Testis (tissue), 5 donors: ENCODE measurements around the gene NDST3. TPM values are rescaled to one million over a fixed set of nuclear protein-coding genes. Genes with fewer than 3 reads are reported as not detected.
A peak's percentile ranks its signal among the peaks of the same experiment; 100 is the strongest.

Experiments used
- DNase-seq: peaks from one replicate; pipeline ENCODE4 v3.0.0-alpha.2; 2019
- H3K27ac ChIP-seq, 2 donors: fragments of 200-600 bp; sonication (generic); one replicate each; pipeline ENCODE4 v1.5.1; 2019
- H3K27me3 ChIP-seq: fragments of 200-600 bp; sonication (generic); one replicate; pipeline ENCODE4 v1.5.1; 2019
- H3K36me3 ChIP-seq: fragments of 200-600 bp; sonication (generic); one replicate; pipeline ENCODE4 v1.5.1; 2017; ENCODE audit warnings: low read depth; ENCODE audit errors: missing control alignments
- H3K4me1 ChIP-seq: fragments of 200-600 bp; sonication (generic); one replicate; pipeline ENCODE4 v1.5.1; 2019
- H3K4me3 ChIP-seq, 2 donors: fragments of 200-600 bp; sonication (generic); one replicate each; pipeline ENCODE4 v1.5.1; 2017 to 2019
- H3K9me3 ChIP-seq: fragments of 200-600 bp; sonication (generic); one replicate; pipeline ENCODE4 v1.5.1; 2017
- POLR2A ChIP-seq: fragments of 450-650 bp; IDR thresholded peaks from one replicate; pipeline ENCODE4 v1.6.1; 2017; ENCODE audit warnings: antibody characterized with exemption, mild to moderate bottlenecking, moderate library complexity
- WGBS, 2 donors: methylation state at CpG; one replicate each; pipeline ENCODE4 v1.1.5; 2018; 5-methylcytosine and 5-hydroxymethylcytosine counted together
- intact Hi-C: fragments of 100-400 bp; cut with DNase I; formaldehyde crosslinking; loops from one replicate; pipeline ENCODE4 v1.15.1; 2023; ENCODE audit warnings: low total_unique reads
- long read RNA-seq, 2 donors: transcript quantifications; one replicate each; lab custom pipeline, GENCODE V29; 2026
- polyA plus RNA-seq: library from polyadenylated mRNA; stranded (reverse); fragments of 350-450 nt; fragmentation: Illumina TruSeq; extraction: RNeasy Lipid Tissue Mini Kit (QIAGEN cat#74804); gene quantifications from one replicate; pipeline ENCODE4 v1.2.3, GENCODE V29; 2014; ENCODE audit warnings: low read depth, low replicate concordance; ENCODE audit not compliant: insufficient read depth
- total RNA-seq, 2 donors: library from RNA; depleted of rRNA; stranded (reverse); fragments of >200 nt; gene quantifications; one replicate each; pipeline ENCODE4 v1.2.3, GENCODE V29; 2016
- TF ChIP-seq, protein P1 (sequence below), 3 experiments: fragments of 450-650 bp in 2 of 3; fragments of 200-600 bp in 1 of 3; sonication (generic) in 1 of 3; IDR thresholded peaks; one replicate each; pipeline ENCODE4 v1.5.1; 2016 to 2019; ENCODE audit warnings: antibody characterized with exemption in 3 of 3, mild to moderate bottlenecking in 2 of 3, moderate library complexity in 1 of 3

NDST3 gene
- total RNA-seq (under 1 TPM; 0.47 to 0.50 TPM), polyA plus RNA-seq (0.11 TPM)
- long read RNA-seq, donor 1: 0 reads
- long read RNA-seq, donor 2: 0 reads

DNA sequence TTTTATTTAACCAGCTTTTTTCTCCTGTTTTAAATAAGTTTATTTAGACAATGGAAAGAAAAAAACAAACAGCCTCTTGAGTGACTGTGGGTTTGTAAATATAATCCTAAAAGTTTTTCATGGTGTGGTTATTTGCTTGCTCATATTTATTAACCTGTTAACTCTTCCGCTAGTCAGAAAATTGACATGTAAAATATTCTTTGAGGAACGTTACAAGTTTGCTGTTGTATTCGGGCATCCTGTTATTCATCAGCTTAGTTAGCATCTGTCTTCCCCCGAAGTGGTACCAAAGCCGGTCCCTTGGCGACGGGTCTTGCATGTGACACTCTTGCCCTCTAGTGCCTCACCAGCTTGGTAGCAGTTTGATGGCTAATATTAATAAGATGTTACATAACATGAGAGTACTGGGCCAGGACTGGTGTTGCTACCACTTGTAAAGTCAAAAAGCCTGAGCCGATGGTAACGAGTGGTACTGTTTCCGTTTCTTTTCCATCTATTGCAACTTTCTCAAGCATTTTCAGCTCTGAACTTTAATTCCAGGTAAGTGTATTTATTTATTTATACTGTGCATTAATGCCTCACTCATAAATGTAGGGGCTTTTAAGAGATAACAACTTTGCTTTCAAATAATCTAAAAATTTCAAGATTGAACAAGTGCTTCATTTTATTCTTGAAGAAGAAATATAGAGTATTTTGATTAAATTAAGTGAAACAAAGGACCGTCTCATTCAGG is at the start of gene NDST3:
NDST3 (plus strand) TSS at position 434 of the 733 bp plus-strand sequence. CDS start 19,425 bp downstream, outside the sequence.
- Histone ChIP-seq H3K27ac (no peak within 1 kb of the TSS), H3K4me3 (peak within 1 kb of the TSS; percentile 46 to 54), H3K36me3 (no peaks in the 10 kb centered on the region), H3K4me1 (no peaks in the 10 kb centered on the region), H3K9me3 (no peaks in the 10 kb centered on the region), H3K27me3 (no peaks in the 10 kb centered on the region)
- 17 to 21% methylated on average over 11 of the region's 11 CpGs for WGBS, 2 donors
- DNase-seq: peak; percentile 89
- intact Hi-C loops: no loop called here
- TF ChIP-seq, protein P1, sequence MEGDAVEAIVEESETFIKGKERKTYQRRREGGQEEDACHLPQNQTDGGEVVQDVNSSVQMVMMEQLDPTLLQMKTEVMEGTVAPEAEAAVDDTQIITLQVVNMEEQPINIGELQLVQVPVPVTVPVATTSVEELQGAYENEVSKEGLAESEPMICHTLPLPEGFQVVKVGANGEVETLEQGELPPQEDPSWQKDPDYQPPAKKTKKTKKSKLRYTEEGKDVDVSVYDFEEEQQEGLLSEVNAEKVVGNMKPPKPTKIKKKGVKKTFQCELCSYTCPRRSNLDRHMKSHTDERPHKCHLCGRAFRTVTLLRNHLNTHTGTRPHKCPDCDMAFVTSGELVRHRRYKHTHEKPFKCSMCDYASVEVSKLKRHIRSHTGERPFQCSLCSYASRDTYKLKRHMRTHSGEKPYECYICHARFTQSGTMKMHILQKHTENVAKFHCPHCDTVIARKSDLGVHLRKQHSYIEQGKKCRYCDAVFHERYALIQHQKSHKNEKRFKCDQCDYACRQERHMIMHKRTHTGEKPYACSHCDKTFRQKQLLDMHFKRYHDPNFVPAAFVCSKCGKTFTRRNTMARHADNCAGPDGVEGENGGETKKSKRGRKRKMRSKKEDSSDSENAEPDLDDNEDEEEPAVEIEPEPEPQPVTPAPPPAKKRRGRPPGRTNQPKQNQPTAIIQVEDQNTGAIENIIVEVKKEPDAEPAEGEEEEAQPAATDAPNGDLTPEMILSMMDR (IDR thresholded peaks at IDR 0.05): peak; percentile 23 to 35 (median 23)
- TF ChIP-seq POLR2A: no peak

DNA sequence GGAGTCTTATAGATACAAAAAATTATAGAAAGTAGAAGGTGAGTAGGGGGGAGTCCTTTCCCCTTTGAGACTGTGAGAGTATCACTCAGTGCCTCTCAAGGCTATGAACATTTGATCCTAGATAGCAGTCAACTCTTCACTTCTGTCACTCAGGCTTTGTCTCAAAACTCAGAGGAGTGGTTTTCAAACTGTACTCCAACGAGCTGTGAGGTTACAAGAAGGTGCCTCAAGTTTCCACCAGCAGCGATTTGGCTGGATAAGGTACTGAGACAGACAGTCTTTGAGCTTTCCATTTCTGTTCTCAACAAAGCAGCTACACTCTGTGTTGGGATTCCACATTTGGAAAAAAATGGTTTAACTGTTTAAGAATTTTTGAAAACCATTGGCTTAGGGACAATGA is 48.0 kb upstream of the NDST3 start:
- no peak for DNase-seq
- Histone ChIP-seq H3K27ac (no peak overlapping the region), H3K36me3 (no peaks in the 10 kb centered on the region), H3K4me1 (no peaks in the 10 kb centered on the region), H3K4me3 (no peak overlapping the region), H3K9me3 (no peaks in the 10 kb centered on the region), H3K27me3 (no peaks in the 10 kb centered on the region)
- intact Hi-C loops: no loop called here
- TF ChIP-seq POLR2A: no peak
- TF ChIP-seq, protein P1 (IDR thresholded peaks at IDR 0.05): no peak
- 47 to 66% methylated on average over 2 of the region's 2 CpGs for WGBS, 2 donors

DNA sequence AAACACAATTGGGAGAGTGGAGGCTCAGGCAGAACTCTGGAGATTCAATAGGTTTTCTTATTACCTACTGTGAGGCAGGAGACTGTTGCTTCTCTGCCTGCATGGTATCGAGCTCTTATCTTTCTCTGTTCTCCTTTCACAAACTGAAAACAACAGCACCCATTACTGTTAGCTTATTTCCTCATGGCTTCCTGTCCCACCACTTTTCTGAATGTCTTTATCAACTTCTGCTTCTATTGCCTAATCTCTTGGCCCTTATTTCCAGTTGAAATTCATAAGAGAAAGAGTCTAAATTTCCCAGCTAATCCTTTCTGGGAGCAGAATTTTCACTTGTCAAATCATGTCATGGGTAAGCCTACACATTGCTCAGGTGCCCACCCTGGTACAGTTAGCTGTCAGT is 46.8 kb upstream of the NDST3 start:
- Histone ChIP-seq H3K9me3 (no peaks in the 10 kb centered on the region), H3K27me3 (no peaks in the 10 kb centered on the region), H3K36me3 (no peaks in the 10 kb centered on the region), H3K27ac (no peak overlapping the region), H3K4me1 (no peaks in the 10 kb centered on the region), H3K4me3 (no peak overlapping the region)
- no peak for DNase-seq
- TF ChIP-seq POLR2A: no peak
- TF ChIP-seq, protein P1 (IDR thresholded peaks at IDR 0.05): no peak
- 63 to 66% methylated on average over 1 of the region's 1 CpG for WGBS, 2 donors
- intact Hi-C loops: no loop called here

DNA sequence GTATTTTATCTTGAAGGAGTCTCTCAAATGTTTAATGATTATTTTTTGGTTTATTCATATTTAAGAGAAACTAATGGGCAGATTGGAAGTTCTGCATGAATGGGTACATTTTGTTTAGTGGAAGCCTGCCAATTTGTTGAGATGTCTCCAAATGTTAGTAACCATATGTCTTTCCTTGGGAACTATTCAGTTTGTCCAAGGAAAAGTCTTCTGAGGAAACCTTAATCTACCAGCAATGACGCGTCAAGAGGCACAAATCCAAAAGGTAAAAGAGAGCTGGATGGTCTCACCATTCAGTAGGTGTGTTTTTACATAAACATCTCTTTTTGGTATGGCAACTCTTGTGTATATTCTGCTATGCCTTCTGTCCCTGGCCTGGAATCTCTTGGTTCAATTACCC is 37.4 kb upstream of the NDST3 start:
- WGBS, 2 donors: 87 to 99% methylated on average over 2 of the region's 2 CpGs
- H3K4me1 ChIP-seq: no peaks in the 10 kb centered on the region
- no peaks in the 10 kb centered on the region for H3K36me3 ChIP-seq
- no peaks in the 10 kb centered on the region for H3K9me3 ChIP-seq
- H3K27me3 ChIP-seq: no peaks in the 10 kb centered on the region
- TF ChIP-seq, protein P1 (IDR thresholded peaks at IDR 0.05): no peak
- no peak for TF ChIP-seq POLR2A
- no peak overlapping the region for H3K27ac ChIP-seq
- intact Hi-C loops: no loop called here
- no peak overlapping the region for H3K4me3 ChIP-seq
- no peak for DNase-seq

DNA sequence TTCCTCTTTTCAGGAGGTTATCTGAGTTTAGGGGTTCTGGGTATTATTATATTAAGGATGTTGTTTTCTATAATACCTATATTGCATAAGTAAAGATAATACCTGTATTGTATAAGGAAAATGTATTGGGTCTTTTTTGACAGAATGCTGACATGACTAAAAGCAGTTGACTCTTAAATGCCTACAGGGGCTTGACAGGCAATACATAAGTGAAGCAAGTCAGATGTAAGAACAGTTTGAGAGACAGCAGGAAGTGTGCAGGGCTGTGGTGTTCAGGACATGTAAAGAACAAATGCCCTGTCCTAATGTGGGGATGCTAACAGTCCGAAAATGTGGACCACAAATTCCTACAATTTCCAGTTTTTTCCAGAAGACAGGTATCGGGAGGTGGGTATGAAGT is 30.2 kb upstream of the NDST3 start:
- WGBS, 2 donors: 81 to 95% methylated on average over 2 of the region's 2 CpGs
- Histone ChIP-seq H3K4me1 (no peaks in the 10 kb centered on the region), H3K9me3 (no peaks in the 10 kb centered on the region), H3K4me3 (no peak overlapping the region), H3K27ac (no peak overlapping the region), H3K36me3 (no peaks in the 10 kb centered on the region), H3K27me3 (no peaks in the 10 kb centered on the region)
- no peak for DNase-seq
- intact Hi-C loops: no loop called here
- TF ChIP-seq, protein P1 (IDR thresholded peaks at IDR 0.05): no peak
- no peak for TF ChIP-seq POLR2A
